EL (cell line): ENCODE results near the gene SMPX.

Experiments used
- DNase-seq: peaks from one replicate; pipeline ENCODE4 v3.0.0-alpha.2; 2016

The SMPX gene

DNA sequence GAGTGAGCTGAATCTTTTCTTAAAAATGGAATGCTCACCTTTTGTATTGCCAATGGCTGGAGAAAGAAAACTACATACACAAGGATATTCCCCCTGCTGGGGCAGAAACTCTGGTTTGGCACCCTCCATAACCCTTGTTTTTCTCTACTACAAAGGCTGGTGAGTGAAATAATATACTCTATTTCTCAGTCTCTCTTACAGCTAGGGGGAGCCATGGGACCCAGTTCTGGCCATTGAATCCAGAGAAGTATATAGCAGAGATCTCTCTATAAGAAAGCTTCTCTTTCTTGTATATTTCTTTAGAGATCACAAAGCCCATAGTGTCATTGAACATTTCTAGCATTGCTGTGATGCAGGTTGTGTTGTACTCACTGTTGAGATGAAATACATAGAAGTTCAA, 49.8 kb downstream of the SMPX start:
- DNase-seq: no peak

DNA sequence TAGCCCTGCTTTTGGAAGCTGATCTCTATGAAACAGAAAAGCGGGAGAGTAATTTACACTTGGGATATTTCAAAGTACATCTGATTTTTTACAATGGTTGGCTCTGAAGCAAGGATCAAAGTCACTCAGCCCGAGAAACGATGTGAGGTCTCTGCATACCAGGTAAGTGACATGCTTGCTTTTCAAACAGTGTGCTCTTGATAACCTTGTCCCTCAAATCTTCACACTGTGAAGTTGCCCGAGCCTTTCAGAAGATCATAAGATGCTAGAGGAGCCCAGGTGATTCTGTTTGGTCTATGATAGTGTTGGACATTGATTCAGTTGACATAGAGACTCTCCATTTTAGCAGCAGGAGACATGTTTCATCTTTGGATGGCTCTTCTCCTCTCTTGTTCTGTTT, 52.7 kb downstream of the SMPX start:
- no peak for DNase-seq

DNA sequence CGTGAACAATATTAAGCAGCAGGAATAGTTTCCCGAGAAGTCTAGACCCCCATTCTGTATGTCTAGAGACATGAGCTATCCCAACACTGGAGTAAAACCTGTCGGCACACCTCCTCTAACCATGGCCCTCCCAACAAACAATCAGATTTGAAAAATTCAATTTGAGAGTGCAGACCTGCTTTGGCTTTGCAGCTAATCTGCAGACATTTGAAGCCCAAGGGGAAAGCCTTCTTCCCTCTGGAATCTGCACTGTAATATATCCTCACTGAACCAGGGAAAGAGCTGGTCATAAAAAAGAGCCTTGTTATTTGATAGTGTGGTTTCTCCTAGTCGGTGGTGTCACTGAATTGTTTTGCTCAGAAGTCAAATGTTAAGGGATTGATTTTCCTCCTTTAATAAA, 55.2 kb downstream of the SMPX start:
- no peak for DNase-seq

DNA sequence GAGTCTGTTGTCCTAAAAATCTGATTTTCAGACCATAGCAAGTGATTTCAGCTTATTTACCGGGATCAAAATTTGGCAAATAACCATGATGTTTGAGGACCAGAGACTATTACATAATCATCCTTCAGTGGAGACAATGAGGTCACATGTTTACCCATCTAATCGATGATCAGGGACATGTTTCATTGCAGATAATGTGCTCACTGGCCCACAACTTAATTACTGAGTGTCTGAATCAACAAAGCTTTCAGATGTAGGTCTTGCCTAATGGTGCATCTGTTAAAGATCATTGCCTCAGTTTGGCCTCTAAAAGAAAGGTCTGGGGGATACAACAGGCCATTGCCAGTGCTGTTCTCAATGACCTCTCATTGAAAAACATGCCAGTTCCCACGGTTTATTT, 56.9 kb downstream of the SMPX start:
- no peak for DNase-seq

DNA sequence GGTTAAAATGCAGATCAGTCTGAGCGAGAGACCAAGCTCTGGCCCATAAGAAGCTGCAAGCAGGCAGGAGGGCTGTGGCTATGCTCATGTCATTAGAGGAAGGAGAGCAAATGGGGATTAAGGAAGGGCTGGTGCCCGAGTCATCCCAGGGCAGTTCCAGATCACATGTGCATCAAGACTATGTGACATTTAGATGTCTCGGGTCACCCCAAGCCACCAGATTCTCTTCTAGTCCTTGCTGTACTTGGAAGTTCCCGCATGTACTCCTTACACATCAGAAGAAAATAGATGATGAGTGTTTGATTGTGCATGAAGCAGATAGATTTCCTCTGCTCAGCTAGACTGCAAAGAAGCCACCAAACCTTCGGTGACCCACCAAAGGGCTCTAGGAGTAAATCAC, 57.6 kb downstream of the SMPX start:
- DNase-seq: no peak

DNA sequence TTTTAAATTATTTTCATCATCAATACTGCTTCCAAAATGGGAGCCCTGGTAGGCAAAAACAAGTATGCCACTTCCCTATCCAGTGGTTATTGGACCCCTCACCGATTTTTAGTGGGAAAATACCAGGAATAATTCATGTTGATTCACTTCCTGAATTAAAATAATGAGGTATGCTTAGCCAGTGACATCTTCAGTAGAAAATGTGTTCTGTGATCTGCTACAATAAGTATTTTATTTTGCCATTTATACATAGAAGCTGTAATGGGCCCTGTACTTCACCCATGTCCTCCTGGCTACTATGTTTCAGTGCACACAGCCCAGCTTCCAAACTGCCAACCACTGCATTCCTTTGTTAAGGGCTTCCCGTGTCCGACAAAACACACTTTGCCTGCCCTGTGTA, 58.8 kb downstream of the SMPX start:
- DNase-seq: peak; percentile 14

DNA sequence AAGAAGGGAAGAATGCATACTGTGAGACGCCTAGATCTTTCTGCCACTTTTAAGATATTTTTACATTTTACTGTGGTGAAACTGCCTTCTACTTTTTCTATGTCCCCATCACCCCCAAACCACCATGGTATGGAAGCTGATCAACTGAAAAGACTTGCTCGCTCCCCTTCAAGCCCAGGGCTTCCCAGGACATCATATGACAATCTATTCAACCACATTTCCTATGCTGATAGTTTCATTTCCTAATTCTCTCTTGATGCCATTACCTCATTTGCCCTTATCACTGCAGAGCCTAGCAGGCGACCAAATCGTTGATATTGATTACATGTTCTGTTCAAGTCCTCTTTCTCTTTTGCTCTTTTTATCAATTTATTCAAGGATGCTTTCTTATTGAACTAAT, 59.6 kb downstream of the SMPX start:
- DNase-seq: no peak

DNA sequence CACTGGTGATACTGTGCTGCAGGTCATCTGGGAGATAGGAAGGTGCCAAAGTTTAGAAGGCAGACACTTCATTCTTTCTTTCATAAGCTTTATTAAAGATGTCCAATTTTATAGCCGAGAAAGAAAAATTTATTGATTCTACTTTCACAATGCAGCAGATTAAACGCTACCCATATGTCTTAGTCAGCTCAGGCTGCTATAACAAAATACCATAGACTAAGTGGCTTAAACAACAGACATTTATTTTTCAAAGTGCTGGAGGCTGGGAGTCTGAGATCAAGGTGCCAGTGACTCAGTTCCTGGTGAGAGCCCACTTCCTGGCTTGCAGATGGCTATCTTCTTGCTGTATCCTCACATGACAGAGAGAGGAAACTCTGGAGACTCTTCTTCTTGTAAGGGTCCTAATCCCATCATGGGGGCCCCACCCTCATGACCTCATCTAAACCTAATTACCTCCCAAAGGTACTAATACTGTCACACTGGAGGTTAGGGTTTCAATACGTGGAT, 66.4 kb downstream of the SMPX start:
- DNase-seq: peak; percentile 11

DNA sequence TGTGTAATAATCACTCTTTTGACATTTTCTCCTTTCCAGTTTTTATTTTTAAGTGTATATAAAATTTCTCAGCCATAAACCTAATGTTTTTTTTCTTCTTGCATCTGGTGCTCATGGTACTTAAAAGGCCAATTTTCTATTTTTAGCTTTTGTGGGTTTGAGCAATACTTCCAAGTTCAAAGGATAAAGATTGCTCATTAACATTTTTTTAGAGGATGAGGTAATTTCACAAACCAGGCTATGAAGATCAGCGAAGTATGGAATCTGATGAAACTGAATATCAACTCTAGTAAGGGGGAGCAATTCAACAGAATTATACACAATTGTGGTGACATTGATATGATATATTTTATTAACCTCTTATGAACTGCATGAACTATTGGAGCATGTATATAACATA, 74.0 kb downstream of the SMPX start:
- peak; percentile 19 for DNase-seq

DNA sequence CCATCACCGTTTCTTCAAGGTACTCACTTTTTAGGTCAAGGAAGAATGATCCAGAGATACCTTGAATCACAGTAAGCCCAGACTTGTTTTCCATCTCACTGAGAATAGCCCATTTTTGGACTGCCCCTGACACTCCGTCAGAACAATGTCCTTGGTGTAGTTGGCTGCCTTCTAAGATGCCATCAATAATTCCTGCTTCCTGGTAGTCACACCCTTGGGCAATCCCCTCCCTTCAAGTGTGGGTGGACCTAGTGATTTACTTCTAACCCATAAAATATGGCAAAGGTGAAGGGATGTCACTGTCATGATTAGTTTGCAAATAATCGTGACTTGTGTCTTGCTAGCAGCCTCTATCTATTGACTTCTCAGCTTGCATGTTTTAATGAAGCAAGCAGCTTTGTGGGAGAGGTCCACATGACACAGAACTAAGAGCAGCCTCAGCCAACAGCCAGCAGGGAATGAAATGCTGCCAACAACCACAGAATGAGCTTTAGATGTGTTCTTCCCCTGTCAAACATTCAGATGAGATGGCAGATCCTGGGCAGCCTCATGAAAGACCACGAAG, 79.8 kb downstream of the SMPX start:
- no peak for DNase-seq

DNA sequence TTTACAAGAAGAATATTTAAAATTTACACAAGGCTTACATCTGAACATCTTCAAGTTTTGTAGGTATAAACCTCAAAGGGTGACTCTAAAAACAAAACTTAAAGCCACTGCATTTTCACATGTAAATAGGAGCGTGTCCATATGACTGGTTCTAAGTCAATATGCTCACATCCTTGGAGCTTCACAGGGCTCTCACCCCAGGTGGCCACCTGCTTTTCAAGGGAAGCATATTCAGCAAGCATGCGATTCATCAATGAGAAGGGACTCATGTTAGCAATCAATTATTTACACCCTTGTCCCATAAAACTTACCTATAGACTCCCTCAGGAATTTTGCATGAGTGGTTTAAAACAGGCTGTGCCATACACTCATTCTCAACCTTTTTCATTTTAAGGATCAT, 82.0 kb downstream of the SMPX start:
- DNase-seq: no peak

DNA sequence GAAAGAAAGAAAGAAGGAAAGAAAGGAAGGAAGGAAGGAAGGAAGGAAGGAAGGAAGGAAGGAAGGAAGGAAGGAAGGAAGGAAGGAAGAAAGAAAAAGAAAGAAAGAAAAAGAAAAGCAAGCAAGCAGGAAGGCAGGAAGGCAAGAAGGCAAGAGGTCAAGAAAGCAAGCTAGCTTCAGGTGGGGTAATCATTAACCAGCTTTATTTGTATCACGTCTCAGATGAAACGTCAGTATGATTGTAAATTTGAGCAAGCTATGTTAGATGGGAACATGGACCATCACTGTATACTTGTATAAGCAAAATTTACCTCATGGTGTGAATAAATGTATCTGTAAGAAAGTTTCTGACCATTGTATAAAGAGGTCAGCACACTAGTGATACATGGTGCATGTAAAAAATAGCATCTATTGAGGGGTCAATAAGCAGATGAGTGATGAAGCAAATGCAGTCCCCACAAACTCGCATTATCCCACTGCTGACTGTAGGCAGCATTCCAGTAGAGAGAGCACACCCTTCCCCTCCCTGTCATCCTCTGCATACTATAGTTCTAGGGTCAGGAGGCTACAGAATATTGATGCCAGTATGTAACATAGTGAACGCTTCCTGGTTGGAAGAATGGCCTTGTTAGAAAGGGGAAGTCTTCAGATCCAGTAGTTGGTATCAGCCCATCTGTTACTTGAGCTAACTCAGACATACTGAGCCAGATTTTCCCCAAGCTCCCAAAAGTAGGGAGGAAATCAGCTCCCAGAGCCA, 83.3 kb downstream of the SMPX start:
- DNase-seq: no peak

DNA sequence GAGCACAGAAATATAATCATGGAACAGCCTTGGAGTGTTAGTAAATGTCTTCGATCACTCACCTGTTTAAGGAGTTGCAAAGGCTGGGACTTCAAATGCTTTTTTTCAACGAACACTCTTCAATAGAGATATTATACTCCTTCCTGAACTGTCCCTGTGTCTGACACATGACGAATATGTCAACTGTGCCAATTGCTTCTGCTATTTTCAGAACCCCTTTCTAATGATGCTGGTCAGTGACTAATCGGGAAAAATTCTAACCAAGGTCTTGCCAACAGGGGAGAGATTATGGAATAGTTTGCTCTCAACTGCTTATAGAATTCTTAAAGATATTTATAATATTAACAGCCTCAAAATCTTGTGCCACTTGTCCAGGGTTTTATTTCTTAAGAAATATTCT, 91.2 kb downstream of the SMPX start:
- peak; percentile 0 for DNase-seq

DNA sequence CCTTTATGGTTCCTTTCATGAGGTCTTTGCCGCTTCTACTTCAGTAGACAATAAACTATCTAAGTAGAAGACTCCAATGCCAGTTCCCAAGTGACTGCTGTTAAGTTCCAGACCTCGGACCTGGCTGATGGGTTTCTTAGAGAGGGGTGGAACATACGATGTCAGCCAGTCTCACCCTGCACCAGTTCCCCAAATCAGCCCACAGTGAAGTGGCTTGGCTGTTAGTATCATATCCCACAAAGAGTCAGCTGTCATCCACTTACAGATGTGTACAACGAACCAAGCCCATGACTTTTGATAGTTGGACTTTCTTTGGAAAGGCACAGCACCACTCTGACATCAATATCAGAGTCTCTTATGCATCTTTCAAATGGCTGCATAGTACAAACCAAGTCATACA, 91.7 kb downstream of the SMPX start:
- no peak for DNase-seq

DNA sequence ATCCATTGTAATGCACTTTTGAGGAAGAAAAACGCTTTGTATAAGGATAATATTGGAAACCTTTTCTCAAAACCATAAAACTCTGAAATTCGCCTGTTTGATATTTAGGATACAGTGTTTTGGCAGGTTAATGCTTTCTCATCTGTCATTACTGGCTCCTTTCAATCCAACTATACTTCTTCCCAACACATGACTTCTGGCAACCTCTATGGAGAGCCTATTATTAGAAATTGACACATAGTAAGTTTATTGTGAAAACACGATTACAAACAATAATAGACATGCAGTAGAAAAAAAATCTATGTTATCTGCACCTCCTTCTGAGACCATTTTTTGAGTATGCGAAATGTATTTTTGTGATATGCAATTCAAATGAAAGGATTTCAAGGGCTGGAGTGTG, 95.2 kb downstream of the SMPX start:
- DNase-seq: no peak

DNA sequence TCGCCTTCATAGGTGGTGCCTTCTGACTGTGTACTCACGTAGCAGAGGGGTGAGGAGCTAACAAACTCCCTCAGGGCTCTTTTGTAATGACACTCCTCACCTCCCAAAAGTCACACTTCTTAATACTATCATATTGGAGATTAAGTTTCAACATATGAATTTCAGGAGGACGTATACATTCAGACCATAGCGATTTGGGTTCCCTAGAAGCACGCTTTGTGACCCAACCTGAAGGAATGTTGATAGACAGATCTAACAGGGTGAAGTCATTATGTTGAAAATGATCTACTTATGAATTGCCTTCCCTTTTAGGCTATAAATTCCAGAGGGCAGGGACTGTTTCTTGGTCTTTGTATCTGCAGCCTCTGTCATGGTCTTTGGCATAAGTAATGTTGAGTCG, 96.6 kb downstream of the SMPX start:
- no peak for DNase-seq

DNA sequence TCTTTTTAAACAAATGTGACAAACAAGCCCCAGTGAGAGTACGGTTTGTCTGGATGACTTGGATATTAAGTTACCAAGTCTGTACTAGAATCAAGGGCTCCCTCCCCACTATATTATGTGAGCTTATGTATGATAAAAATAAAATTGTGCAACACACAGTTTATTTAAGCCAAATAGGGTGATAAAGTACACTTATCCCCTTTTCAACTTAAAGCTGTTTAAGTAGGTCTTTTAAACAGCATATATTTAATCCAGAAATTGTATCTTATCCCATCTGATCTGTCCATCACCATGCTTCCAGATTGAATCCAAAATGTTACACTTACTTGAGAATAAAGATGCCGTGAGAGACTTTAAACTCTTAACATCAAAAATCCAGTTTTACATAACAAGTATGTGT, 97.8 kb downstream of the SMPX start:
- no peak for DNase-seq

DNA sequence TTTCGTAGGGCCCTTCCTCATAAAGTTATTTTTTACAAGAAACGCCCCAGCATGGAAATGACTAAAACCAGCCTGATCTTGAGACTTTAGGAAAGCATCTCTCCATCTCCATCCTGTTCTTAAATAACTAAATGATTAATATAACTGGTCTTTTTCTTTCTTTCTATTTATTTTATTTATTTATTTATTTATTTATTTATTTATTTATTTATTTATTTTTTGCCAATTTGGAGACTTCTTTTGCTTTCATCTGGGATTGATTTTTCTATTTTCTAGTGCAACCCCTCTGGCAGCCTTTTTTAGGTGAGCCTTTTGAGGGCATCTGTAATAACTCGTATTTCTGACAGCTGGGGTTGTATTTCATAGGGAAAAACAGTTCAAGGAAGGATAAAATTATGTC, 98.6 kb downstream of the SMPX start:
- DNase-seq: no peak

DNA sequence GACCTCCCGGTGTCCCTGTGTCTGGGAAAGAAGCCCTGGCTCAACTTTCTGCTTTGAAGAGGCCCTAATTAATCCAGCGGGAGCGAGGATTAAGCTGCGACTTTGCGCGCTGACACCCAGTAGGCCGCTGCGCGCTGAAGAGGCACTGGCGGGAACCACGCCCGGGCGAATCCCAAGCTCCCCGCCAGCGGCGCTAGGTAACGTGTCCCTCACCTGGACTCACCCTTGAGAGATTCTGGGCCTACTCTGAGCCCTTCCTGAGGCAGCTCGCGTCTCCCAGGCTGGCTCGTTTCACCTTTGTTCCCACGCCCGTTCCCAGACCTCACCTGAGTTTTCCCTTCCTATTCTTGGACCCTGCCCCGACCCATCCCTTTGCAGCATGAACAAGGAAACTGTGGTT, 99.2 kb downstream of the SMPX start:
- DNase-seq: no peak

DNA sequence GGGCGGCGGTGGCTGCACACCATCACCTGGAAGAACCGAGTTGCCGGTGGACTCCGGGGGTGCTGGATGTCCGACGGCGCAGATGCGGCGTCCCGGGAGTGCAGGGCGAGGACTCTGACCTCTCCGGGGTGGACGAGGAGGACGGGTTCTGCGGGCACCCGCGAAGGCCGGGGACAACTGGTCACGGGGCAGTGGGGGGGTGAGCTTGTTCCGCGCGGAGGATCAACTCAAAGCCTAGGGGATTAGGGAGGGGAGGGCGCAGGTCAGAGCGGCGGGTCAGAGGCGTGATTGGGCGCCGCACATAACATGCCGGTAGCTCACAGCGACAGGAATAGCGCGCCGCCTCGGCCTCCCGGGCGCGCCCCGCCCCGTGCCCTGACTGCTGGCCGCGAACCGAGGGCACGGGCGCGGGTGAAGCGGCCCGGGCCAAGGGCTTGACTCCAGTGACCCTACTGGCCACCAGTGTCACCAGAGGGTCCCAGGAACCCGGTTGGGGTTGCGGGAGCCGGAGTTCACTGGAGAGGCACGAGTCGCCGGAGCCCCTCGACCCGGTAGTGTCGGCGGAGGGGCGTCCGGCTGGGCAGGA, 99.7 kb downstream of the SMPX start, which contains the start of gene KLHL34:
Gene KLHL34 (minus strand): TSS at position 179 of the 586 bp plus-strand sequence. CDS start 542 bp downstream, outside the sequence.
- no peak for DNase-seq

DNA sequence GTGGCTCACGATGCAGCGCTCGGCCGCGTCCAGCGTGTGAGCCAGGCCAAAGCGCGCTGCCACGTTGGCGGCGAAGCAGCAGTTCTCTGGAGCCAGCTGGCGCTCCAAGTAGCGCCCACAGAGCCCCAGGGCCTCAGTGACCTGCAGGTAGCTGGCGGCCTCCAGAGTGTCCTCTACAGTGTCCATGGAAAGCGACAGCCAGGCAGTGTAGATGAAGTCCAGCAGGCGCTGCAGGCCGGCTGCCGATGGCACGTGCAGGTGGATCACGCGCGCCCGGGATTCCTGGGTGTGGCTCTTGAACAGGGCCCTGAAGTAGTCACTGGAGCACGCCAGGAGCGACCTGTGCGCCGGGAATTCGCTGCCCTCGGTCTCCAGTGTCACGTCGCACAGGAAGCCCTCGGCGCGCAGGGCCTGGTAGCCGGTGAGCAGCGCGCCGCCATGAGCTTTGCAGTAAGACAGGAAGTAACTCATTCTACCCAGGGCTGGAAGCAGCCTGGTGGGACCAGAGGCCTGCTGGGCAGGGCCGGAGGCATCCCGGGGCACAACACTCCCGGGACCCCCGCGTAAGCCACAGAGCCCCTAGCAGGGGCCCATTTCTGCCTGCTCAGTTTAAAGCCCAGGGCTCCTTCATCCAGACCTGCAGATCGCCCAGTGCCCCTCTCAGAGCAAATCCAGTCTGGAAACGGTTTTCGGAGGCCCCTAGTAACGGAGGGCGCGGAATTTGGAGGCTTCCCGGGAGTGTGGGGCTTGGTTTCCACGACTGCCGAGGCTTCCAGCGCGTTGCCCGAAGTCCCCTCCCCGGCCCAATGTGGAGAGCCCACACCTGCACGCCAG, 100.4 kb downstream of the SMPX start:
- no peak for DNase-seq

DNA sequence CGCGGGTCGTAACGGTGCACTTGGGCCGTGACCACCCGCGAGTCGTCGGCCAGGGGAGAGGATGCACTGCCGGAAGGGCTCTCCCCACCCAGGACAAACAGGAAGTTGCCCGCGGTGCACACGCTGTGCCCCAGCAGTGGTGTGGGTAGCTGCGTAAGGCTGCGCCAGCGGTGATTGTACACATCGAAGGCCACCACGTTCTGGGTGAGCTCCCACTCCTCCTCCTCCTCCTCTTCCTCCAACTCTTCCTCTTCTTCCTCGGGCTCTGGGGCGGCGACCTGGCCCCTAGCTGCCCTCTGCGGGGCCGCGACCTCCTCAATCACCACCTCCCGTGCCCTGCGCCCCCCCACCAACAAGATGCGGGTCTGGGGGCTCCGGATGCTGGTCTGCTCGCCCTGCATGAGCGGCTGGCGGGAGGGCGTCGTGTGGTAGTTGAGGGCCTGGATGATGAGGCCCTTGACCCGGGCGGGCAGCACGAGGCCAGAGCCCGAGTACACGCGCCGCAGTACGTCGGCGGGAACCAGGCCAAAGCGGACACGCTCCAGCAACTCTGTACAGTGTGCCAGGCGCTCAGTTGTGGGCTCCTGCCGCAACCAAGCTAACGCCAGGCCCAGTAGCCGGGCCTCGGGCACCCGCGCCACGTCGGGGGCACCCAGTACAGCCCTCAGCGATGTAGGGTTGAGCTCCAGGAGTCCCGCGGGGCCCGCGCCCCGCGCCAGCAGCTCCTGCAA, 101.2 kb downstream of the SMPX start:
- DNase-seq: no peak
